Astrocyte of the spinal cord (primary cell): Measurements from ENCODE around the gene NANOS2.

ENCODE experiments used
- DNase-seq: peaks from one replicate; pipeline ENCODE4 v3.0.0; 2011; ENCODE audit warnings: low read depth, low spot score
- H3K4me3 ChIP-seq: 2 replicates; pipeline ENCODE4 v1.5.1; 2011; ENCODE audit warnings: low read depth, mild to moderate bottlenecking, low read length, moderate library complexity
- in situ Hi-C: cut with HindIII; loops from 2 replicates; pipeline ENCODE4 v1.10.0; 2017; ENCODE audit warnings: low sequenced_read_pairs
- TF ChIP-seq, protein P1 (sequence below): IDR thresholded peaks from 2 replicates; pipeline ENCODE4 v1.5.1; 2012; ENCODE audit warnings: low read depth, mild to moderate bottlenecking, low read length, inconsistent platforms

Gene NANOS2

GRCh38 chr19:45905011-45905410 is 9.6 kb downstream of the NANOS2 start:
- DNase-seq, result no peak
- TF ChIP-seq, protein P1, sequence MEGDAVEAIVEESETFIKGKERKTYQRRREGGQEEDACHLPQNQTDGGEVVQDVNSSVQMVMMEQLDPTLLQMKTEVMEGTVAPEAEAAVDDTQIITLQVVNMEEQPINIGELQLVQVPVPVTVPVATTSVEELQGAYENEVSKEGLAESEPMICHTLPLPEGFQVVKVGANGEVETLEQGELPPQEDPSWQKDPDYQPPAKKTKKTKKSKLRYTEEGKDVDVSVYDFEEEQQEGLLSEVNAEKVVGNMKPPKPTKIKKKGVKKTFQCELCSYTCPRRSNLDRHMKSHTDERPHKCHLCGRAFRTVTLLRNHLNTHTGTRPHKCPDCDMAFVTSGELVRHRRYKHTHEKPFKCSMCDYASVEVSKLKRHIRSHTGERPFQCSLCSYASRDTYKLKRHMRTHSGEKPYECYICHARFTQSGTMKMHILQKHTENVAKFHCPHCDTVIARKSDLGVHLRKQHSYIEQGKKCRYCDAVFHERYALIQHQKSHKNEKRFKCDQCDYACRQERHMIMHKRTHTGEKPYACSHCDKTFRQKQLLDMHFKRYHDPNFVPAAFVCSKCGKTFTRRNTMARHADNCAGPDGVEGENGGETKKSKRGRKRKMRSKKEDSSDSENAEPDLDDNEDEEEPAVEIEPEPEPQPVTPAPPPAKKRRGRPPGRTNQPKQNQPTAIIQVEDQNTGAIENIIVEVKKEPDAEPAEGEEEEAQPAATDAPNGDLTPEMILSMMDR, result no peak
- no peak overlapping the region for H3K4me3 ChIP-seq
- in situ Hi-C loops, result no loop called here

DNA sequence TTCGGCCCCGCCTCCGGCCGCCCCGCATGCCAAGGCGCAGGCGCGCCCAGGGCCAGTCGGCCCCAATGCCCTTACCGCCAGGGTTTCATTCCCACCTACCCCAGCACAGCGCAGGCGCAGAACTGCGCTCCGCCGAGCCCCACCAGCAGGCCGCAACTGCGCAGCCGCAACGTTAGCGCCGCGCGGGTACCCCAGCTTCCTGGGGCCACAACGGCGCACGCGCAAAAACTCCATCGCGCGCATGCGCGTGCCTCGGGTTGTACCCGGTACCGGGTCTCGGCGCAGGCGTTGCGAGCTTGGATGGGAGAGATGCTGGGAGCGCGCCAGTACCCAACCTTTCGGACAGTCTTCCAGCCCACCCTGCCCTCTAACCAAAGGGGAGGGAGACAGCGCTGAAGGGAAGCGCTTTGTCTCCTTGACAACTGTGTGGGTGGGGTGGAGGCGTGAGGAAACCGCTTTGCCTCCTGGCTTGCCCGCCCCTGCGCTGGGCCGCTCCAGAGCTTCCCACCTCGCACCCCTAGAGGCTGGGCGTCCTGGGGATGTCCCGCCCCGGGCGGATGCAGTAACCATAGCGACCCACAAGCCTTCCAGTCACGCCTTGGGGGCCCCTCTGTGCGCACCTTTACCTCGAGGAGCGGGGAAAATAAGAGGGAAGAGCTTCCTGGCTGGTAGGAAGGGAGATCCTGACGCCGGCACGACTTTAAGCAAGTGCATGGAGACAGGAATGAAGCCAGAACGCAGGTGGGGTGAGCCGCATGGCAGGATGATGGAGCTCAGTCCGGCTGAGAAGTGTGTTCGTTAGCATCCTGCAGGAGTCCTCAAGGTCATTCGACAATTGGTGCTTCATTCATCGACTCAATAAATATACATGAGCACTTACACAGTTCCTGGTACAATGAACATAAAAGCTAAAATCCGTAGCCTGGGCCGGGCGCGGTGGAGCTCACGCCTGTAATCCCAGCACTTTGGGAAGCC is 11.6 kb downstream of the NANOS2 start:
- peak overlapping the region; percentile 73 for H3K4me3 ChIP-seq
- peak; percentile 97 for DNase-seq
- TF ChIP-seq, protein P1, result no peak
- in situ Hi-C loops, result no loop called here

DNA sequence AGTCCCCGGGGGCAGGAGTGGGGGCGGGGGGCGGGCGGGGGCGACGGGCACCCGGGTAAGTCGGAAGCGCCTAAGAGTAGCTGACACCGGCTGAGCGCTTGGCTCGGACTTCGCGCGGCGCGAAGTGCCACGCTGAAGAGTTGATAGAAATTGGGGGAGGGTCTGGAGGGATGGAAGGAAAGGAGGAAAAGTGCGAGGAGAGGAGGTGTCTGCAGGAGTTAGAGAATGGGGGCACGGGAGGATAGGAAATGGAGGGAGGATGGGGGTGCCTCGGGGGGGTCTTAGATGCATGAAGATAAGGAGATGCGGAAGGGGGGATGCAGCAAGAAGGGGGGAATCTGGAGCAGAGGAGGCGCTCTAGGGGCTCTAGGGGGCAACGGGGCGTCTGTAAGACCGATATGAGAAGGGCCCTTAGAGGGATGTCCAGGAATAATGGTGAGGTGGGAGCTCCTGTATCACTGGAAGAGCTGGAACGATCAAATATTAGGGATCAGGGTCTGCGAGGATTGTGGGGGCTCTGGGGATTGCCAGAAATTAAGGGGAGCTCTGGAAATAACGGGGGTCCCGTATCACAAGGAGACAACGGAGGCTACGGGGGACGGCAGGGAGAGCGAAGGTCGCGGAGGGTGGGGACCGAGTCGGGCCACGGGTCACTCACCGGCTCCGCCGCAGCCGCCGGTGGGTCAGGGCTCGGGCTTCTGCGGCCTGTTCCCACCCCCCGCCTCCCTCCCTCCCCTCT is 12.5 kb downstream of the NANOS2 start, which contains the start of gene MYPOP:
Gene MYPOP (minus strand): TSS at position 702 of the 739 bp plus-strand sequence. CDS start 840 bp downstream, outside the sequence.
- TF ChIP-seq, protein P1, result no peak
- in situ Hi-C loops, result no loop called here
- no peak for DNase-seq

DNA sequence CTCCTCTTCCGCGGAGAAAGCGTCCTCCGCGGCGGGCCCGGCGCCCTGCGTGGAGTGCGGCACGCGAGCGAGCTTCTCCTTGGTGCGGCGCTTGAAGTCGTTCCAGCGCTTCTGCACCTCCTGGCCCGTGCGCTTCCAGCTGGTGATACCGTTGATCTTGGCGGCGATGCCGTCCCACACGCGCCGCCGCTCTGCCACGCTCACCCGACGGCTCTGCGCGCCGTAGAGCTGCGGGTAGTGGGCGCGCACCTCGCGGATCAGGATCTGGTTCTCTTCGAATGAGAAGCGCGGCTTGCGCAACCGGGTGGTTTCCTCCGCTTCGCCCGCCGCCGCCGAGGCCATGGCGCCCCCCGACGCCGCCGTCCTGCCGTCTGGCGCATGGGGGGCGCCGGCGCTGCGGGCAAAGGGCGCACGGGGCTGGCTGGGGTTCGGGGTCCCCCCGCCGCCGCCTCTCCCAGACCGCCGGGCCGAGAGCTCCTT is 13.1 kb downstream of the NANOS2 start:
- in situ Hi-C loops, result no loop called here
- TF ChIP-seq, protein P1, result no peak
- peak overlapping the region; percentile 73 for H3K4me3 ChIP-seq
- DNase-seq, result peak; percentile 25

More for the DNA sequence above, 12.5 kb downstream of the NANOS2 start, which contains the start of gene MYPOP:
- H3K4me3 ChIP-seq, result peak within 1 kb of the TSS; percentile 73

DNA sequence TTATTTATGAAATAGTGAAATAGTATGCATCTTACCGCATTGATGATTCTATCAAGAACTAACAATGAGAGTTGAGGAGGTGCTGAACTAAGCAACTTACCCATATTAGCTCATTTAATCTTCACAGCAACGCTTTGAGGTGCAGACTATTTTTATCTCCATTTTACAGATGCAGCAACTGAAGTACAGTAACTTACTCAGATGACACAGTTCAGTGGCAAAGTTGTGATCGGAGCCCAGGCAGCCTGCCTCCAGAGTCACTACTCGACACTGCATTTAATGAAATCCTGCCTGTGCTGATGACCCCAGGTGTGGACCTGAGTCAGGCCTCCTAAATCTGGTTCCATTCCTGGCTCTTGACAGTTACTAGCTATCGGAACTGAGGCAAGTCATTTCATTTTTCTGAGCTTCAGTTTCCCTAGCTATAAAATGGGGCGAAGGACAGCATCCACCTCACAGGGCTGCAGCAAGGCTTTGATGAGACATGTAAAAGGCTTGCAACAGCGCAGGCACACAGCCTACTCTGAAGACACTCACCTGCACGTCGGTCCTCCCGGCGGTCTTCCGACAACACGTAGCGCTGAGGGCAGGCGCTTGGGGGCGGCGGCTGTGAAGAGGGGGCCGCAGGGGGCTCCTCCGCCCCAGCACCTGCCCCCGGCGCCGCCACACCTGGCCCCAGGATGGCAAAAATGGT is 13.7 kb downstream of the NANOS2 start:
- TF ChIP-seq, protein P1, result no peak
- peak overlapping the region; percentile 73 for H3K4me3 ChIP-seq
- in situ Hi-C loops, result no loop called here
- DNase-seq, result no peak
